Ramos (cell line): Measurements from ENCODE around the gene TMEM150A.
"Not testable (repeated sequence)": the region's sequence is repeated elsewhere in the genome, so short reads cannot be mapped to it uniquely, and the experiment has no call there.

Experiments used
- in situ Hi-C: fragments of 300-500 bp; cut with MboI; formaldehyde crosslinking; loops from one replicate; pipeline ENCODE4 v1.14.3; 2022; ENCODE audit warnings: low sequenced_read_pairs; ENCODE audit not compliant: unreplicated experiment

The TMEM150A gene

DNA sequence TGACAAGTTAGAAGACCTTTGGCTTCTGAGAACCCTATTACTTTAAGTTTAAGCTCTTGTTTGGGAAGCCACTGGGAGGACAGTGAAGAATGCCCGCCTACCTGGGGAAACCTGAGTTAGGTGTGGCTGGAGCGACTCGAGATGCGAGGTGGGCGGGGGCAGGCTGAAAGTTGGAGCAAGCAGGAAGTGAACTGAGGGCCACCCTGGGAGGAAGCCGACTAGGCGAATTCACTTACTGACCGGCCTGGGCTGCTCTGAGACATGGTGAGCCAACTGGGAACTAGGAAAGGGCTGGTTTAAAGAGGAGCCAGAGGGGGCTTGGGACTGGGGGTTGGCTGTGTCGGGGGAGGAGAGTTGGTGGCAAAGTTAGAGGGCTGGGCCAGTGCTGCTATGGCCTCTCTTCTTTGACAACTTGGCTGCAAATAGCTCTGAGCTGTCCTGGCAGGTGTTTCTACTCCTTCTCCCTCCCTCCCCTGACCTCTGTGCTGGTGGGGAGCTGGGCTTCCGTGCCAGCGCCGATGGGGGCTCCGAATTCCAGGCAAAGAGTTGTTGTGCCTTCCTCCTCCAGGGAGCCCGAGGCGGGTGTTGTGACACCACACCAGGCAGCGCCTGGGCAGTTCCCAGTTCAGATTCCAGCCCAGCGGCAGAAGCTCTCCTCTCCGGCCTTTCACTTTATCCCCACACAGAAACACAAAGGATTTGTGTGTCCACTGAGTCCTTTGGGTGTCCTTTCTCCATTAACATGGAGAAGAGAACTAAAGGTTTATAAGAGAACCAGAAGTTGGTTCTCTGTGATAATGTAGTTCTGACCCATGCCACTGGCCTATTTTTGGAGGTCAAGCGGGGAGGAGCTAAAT lies 24.9 kb downstream of the TMEM150A start, which contains the start of gene VAMP8:
TSS of gene VAMP8 (plus strand) at position 201 of the 857 bp plus-strand sequence. CDS start at position 262, 61 bp downstream.
- in situ Hi-C loops, result no loop called here

- in situ Hi-C loops, result no loop called here
Measured at GRCh38 chr2:85577063-85577385, 25.5 kb downstream of the TMEM150A start.

- in situ Hi-C loops, result no loop called here
Measured at GRCh38 chr2:85575739-85576138, 26.8 kb downstream of the TMEM150A start.

DNA sequence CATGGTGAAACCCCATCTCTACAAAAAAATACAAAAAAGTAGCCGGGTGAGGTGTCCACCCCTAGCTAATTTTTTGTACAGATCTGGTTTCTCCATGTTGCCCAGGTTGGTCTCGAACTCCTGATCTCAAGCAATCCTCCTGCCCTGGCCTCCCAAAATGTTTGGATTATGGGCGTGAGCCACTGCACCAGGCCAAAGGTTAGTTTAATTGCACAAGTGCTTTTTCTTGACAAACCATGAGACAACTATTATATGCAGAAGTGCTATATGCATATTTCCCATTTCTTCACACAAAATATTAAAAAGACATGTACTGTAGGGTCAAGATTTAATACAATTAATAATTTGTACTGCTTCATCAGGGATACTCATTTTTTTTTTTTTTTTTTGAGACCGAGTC lies 36.2 kb downstream of the TMEM150A start:
- in situ Hi-C loops, result no loop called here

- in situ Hi-C loops, result no loop called here
Measured at GRCh38 chr2:85564144-85564563, 38.3 kb downstream of the TMEM150A start.

GRCh38 chr2:85561280-85562212 lies 41.0 kb downstream of the TMEM150A start, which contains the start of gene GGCX:
Gene GGCX (minus strand): TSS chr2:85561493. CDS start chr2:85561428, 65 bp downstream.
- in situ Hi-C loops, result no loop called here

DNA sequence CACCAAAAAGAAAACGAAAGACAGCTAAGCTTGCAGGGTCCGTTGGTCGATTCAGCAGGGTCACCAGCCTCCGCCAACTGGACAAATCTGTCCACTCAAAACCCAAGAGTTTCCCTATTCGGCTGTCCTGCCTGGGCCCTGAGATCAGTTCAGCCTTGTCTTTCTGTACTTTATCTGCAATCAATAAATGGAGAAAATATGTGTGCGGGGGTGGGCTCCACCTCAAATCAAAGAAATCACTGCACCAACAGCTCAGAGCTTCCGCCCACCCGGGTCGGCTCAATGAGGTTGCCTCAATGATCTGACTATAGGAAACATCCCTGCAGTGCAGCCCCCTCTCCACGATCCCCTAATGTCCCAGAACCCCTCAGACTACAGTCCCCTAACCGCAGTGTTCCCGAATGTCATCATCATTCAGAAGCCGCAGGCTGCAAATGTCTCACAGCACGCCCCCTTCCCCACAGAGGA lies 41.7 kb downstream of the TMEM150A start:
- in situ Hi-C loops, result no loop called here

DNA sequence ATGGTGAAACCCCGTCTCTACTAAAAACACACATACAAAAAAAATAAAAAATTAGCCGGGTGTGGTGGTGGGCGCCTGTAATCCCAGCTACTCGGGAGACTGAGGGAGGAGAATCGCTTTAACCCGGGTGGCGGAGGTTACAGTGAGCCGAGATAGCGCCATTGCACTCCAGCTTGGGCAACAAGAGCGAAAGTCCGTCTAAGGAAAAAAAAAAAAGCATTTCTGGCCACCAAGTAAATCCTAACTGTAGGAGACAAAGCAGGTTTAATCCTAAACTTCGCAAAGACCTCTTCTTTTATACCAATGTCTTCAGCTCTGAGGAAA lies 42.1 kb downstream of the TMEM150A start:
- in situ Hi-C loops, result not testable (repeated sequence)

DNA sequence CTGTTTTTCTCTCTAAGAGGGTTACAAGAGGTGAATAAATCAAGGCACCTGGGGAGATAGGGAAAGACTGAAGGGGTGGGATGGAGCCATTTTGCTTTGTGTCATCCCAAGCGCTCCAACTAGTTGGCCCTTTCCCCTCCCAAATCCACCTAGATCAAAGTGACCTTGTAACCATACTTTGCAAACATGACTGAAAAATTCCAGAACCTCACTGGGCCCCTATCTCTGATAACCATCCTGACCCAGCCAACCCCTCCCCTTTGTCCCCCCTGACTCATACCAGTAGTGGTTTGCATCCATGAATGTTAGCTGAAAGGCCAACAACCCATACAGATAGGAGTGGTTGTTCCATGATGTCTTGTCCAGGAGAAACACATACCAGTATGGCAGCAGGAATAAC lies 44.3 kb downstream of the TMEM150A start:
- in situ Hi-C loops, result no loop called here

- in situ Hi-C loops, result no loop called here
Measured at GRCh38 chr2:85557130-85557529, 45.4 kb downstream of the TMEM150A start.

- in situ Hi-C loops, result loop anchor here (5.0 kb wide), 1 partner anchor 133 kb away; no protein-coding TSS in a partner anchor
Measured at GRCh38 chr2:85554980-85555612, 47.4 kb downstream of the TMEM150A start.

- in situ Hi-C loops, result loop anchor here (5.0 kb wide), 1 partner anchor 131 kb away; no protein-coding TSS in a partner anchor
Measured at GRCh38 chr2:85553184-85553583, 49.3 kb downstream of the TMEM150A start.

DNA sequence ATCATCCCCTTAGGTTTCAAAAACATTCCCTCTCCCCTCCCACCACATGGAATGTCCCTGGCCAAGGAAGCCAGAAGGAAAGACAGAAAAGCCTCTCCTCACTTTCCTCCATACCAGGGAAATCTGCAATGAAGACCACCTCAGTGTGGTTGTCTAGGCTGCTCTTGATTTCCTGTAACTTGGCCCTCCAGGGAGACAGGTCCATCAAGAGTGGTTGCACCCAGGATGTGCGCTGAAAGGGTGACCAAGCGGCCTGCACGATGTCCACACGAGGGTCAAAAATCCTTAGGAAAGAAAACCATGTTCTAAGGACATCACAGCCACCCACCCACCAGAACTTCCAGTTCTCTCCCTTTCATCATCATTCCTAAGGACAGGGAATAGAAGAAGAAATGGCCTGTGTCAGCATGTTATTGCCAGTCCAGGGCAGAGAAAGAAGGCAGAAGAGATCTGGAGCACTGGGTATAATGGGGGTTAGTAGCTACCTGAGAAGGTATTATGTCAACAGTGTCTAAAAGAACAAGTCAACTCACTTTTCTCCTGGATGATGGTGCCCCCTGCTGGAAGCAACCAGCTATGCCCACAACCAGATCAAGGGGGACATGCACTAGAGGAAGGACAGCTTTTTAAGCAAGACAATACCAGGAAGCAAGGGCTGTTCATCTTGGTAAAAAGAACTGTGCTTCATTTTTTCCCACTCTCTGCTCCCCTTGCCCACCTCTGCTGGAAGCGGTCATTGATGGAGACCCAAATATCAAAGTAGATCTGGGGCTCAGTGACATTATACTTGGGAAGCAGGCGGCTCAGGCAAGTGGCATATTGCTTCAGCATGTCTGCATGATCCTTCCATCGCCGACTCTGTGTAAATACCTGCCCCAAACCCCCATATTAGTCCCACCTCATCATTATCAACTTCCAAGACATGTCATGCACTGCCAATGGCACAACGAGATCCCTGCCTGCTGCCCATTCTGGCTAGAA lies 50.5 kb downstream of the TMEM150A start:
- in situ Hi-C loops, result loop anchor here (5.0 kb wide), 1 partner anchor 130 kb away; no protein-coding TSS in a partner anchor

DNA sequence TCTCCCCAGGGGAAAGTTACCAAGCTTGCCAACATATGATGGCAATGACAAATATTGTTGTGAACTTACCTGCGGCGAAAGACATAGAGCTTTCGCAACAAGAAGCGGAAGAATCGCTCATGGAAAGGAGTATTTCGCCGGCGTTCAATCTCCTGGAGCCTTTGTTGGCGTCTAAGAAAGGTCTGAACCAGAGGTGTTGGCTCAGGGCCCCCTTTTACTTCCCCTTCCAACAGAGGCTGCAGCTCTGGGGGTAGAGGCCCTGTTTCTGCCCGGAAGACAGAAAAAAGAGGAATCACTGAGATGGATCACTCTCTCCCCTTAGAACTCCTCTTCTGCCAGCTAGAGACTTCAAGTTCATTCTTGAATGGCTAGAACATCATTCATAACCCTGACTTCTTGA lies 52.0 kb downstream of the TMEM150A start:
- in situ Hi-C loops, result loop anchor here (5.0 kb wide), 1 partner anchor 128 kb away; no protein-coding TSS in a partner anchor

DNA sequence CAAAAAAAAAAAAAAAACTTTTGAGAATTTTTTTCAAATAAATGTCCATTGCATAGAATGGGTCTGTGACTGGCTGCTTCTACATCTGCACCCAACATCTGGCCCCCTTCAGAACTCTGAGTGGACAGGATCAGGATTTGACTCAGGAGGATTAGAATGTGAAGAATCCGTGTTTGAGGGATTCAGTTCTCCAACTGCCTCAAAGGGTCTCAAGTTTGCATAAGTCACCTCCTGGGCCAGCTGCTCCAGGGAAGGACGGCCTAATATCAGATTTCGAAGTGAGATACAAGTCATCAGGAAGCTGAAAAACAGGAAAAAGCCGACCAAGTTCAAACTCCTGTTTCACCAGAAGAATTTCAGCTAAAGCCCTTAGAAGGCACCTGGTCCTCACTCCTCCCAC lies 52.7 kb downstream of the TMEM150A start:
- in situ Hi-C loops, result loop anchor here (5.0 kb wide), 1 partner anchor 128 kb away; no protein-coding TSS in a partner anchor

GRCh38 chr2:85549095-85549494 lies 53.4 kb downstream of the TMEM150A start:
- in situ Hi-C loops, result no loop called here

- in situ Hi-C loops, result no loop called here
Measured at GRCh38 chr2:85548608-85548900, 53.9 kb downstream of the TMEM150A start.
